ENCODE measurements around the gene DCTN4. TPM values are rescaled to one million over a fixed set of nuclear protein-coding genes. Genes with fewer than 3 reads are reported as not detected.

The DCTN4 gene
- total RNA-seq, result 44.7 and 48.4 TPM in 2 replicates

GRCh38 chr5:150758531-150759333 lies at the start of gene DCTN4:
DCTN4 (minus strand) TSS chr5:150759017; CDS start chr5:150758993, 24 bp downstream.

GRCh38 chr5:150778517-150779396 lies 19.9 kb upstream of the DCTN4 start, which contains the start of gene SMIM3:
SMIM3 (plus strand) TSS chr5:150778757; CDS start chr5:150795441, 16,684 bp downstream.

GRCh38 chr5:150700594-150701377 lies 58.0 kb downstream of the DCTN4 start, which contains the start of gene RBM22:
RBM22 (minus strand) TSS chr5:150701062; CDS start chr5:150700985, 77 bp downstream.

GRCh38 chr5:150661086-150661485 lies 97.7 kb downstream of the DCTN4 start, which contains the start of gene MYOZ3:
MYOZ3 (plus strand) TSS chr5:150661251; CDS start chr5:150662942, 1,691 bp downstream.

Other genes with a start within 250 kb of the DCTN4 start
- 2.7 and 4.0 TPM in 2 replicates for gene SYNPO, start 118.4 kb downstream of the DCTN4 start, total RNA-seq
- gene MYOZ3, start 97.8 kb downstream of the DCTN4 start, total RNA-seq, result 0.14 and 0.37 TPM in 2 replicates
- 12.8 and 15.2 TPM in 2 replicates for gene RBM22, start 58.0 kb downstream of the DCTN4 start, total RNA-seq
- 27.7 and 53.1 TPM in 2 replicates for gene SMIM3, start 19.7 kb upstream of the DCTN4 start, total RNA-seq
- gene IRGM, start 87.5 kb upstream of the DCTN4 start, total RNA-seq, result under 0.01 TPM in 1 of 2 replicates, not detected in the other
- gene ZNF300, start 146.0 kb upstream of the DCTN4 start, total RNA-seq, result 4.6 and 5.5 TPM in 2 replicates